MCF 10A (cell line): ENCODE measurements around the gene RAB13. TPM values are rescaled to one million over a fixed set of nuclear protein-coding genes. Genes with fewer than 3 reads are reported as not detected.

Experiments
- BruUV-seq: library from RNA; stranded (reverse); fragments of 400-500 nt; replicated peaks from 2 replicates; lab custom pipeline; 2021; lab: Mats Ljungman, UMichigan
- CTCF ChIA-PET: fragments of 300-600 bp; sonication (Branson Sonifier 250); formaldehyde crosslinking; extraction: SDS; loops from one replicate; lab custom pipeline; 2021; ENCODE audit warnings: antibody characterized with exemption, inconsistent platforms; lab: Yijun Ruan, JAX
- POLR2A ChIA-PET: fragments of 300-600, 350-650 bp; sonication (Branson Sonifier 250); formaldehyde crosslinking; extraction: SDS; loops from one replicate; lab custom pipeline; 2020; ENCODE audit warnings: antibody characterized with exemption, inconsistent platforms; lab: Yijun Ruan, JAX
- DNase-seq: peaks from one replicate; pipeline ENCODE4 v3.0.0-alpha.2; 2018; ENCODE audit not compliant: unreplicated experiment
- H3K27ac Mint-ChIP-seq: one replicate; pipeline ENCODE4 v1.8.0; 2022; ENCODE audit warnings: mild to moderate bottlenecking, low read depth, mixed read lengths; ENCODE audit not compliant: unreplicated experiment
- H3K27me3 Mint-ChIP-seq: one replicate; pipeline ENCODE4 v1.8.0; 2022; ENCODE audit warnings: mixed read lengths; ENCODE audit not compliant: insufficient read depth, unreplicated experiment
- H3K36me3 Mint-ChIP-seq: one replicate; pipeline ENCODE4 v1.8.0; 2022; ENCODE audit warnings: mild to moderate bottlenecking, moderate library complexity, mixed read lengths; ENCODE audit not compliant: insufficient read depth, unreplicated experiment
- H3K4me1 Mint-ChIP-seq: one replicate; pipeline ENCODE4 v1.8.0; 2022; ENCODE audit warnings: mixed read lengths; ENCODE audit not compliant: insufficient read depth, unreplicated experiment
- H3K4me3 Mint-ChIP-seq: one replicate; pipeline ENCODE4 v1.8.0; 2022; ENCODE audit warnings: mild to moderate bottlenecking, moderate library complexity, mixed read lengths; ENCODE audit not compliant: unreplicated experiment
- H3K9me3 Mint-ChIP-seq: one replicate; pipeline ENCODE4 v1.8.0; 2022; ENCODE audit warnings: mixed read lengths; ENCODE audit not compliant: unreplicated experiment
- intact Hi-C: fragments of 100-400 bp; cut with micrococcal nuclease; formaldehyde crosslinking; loops from 2 replicates; pipeline ENCODE4 v1.14.1; 2022
- total RNA-seq: library from RNA; stranded (reverse); gene quantifications from 2 replicates; pipeline ENCODE4 v1.2.3, GENCODE V29; 2022
- TF ChIP-seq, protein P1 (sequence below): fragments of 200-600 bp; IDR thresholded peaks from one replicate; pipeline ENCODE4 v1.8.0; 2022; ENCODE audit warnings: antibody characterized with exemption, mild to moderate bottlenecking; ENCODE audit not compliant: unreplicated experiment

Gene RAB13
- total RNA-seq, 1 experiment from 2014 or later, result 71.6 TPM

DNA sequence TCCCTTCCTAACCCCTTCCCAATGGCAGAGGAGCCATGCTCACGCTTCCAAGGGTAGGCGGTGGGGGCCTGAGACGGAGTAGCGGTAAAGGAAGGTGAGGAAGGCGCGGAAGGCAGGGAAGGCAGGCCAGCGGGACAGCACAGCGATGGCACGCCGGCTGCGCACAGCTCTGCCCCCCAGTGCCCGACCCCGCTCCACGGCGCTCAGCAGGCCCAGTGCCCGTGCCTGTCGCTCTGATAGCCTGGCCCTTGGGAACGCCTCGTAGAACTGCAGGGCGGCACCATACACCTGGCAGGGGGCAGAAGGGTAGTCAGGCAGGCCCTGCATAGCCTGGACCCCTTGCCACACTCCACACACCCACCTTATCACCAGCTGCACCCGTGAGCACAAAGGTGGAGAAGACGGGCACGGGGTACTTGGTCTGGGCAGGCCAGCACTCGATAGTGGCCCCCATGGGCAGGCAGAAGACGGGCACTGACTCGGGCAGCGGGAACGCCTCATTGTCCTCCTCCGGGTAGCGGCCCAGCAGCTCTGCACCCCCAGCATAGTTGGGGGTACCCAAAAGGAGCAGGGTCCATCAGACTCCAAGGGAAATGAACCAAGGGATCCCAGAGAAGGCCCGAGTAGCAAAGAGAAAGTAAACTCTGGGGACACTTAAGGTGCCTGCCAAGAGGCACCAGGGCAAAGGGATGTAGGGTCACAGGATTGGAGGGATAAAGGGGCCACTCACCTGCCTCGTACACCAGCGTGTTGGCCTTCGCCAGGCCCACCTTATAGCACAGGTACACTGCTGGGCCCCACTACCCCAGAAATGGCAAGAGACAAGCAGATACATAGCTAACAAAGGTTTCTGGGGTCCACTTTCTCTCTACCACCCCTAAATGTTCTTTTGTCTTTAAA lies 44.1 kb downstream of the RAB13 start:
- BruUV-seq, result no TSS peak
- Mint-ChIP-seq H3K9me3 (no peaks in the 10 kb centered on the region), H3K4me1 (peaks cover 20% of the 10 kb centered on the region), H3K27ac (no peak overlapping the region), H3K4me3 (no peak overlapping the region), H3K36me3 (peaks cover 48% of the 10 kb centered on the region), H3K27me3 (no peaks in the 10 kb centered on the region)
- TF ChIP-seq, protein P1, sequence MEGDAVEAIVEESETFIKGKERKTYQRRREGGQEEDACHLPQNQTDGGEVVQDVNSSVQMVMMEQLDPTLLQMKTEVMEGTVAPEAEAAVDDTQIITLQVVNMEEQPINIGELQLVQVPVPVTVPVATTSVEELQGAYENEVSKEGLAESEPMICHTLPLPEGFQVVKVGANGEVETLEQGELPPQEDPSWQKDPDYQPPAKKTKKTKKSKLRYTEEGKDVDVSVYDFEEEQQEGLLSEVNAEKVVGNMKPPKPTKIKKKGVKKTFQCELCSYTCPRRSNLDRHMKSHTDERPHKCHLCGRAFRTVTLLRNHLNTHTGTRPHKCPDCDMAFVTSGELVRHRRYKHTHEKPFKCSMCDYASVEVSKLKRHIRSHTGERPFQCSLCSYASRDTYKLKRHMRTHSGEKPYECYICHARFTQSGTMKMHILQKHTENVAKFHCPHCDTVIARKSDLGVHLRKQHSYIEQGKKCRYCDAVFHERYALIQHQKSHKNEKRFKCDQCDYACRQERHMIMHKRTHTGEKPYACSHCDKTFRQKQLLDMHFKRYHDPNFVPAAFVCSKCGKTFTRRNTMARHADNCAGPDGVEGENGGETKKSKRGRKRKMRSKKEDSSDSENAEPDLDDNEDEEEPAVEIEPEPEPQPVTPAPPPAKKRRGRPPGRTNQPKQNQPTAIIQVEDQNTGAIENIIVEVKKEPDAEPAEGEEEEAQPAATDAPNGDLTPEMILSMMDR, result no peak
- intact Hi-C loops, result no loop called here
- DNase-seq, result no peak
- ChIA-PET CTCF (no interaction called here), POLR2A (no interaction called here)

DNA sequence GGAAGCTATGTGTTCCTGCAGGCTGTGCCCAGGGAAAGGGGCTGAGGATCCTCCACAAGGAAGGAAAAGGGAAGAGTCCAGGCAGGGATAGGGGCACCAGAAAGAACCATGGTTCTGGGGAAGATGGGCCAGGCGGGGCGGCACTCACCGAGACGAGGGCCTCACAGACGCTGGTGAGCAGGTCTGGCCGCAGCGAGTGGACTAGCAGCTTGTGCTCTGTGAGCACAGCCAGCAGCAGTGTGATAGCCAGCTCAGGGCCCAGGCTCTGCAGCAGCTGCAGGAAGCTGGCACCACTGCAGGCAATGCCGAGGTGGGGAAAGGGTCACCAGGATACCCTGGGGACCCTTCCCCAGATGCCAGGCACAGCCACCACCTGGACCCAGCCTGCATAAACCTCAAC lies 45.4 kb downstream of the RAB13 start:
- intact Hi-C loops, result no loop called here
- no peaks in the 10 kb centered on the region for H3K27me3 Mint-ChIP-seq
- BruUV-seq, result no TSS peak
- ChIA-PET POLR2A (interaction anchor here (0.7 to 2.8 kb wide), 6 partner anchors 12 to 157 kb away, joined by 3 to 9 read pairs (median 6); partner anchors contain the start of genes GATAD2B and SLC39A1), CTCF (interaction anchor here (1.3 to 1.8 kb wide), 2 partner anchors 120 to 144 kb away, joined by 3 to 11 read pairs; no protein-coding TSS in a partner anchor)
- H3K4me3 Mint-ChIP-seq, result no peak overlapping the region
- TF ChIP-seq, protein P1, result no peak
- H3K27ac Mint-ChIP-seq, result no peak overlapping the region
- no peak for DNase-seq
- H3K4me1 Mint-ChIP-seq, result peaks cover 15% of the 10 kb centered on the region
- peaks cover 52% of the 10 kb centered on the region for H3K36me3 Mint-ChIP-seq
- no peaks in the 10 kb centered on the region for H3K9me3 Mint-ChIP-seq

DNA sequence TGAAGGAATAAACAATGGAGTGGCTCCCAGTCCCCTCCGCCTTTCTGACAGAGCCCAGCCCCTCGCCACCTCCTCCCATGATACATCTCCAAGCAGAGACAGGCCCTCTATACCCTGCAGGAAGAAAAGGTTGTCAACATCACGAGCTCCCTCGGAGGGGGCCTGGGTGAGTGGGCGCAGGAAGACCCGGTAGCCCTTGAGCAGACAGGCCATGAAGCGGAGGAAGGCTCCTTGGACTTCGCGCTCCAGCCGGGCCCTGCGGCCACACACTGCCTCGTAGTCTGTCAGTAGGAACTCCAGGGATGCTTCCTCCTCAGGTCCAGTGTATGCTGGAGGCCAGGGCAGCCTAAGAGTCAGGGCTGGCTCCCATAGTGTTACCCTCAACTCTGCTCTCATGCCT lies 46.7 kb downstream of the RAB13 start:
- H3K36me3 Mint-ChIP-seq, result peaks cover 65% of the 10 kb centered on the region
- peaks cover 3% of the 10 kb centered on the region for H3K4me1 Mint-ChIP-seq
- ChIA-PET CTCF (interaction anchor here (0.6 to 1.8 kb wide), 3 partner anchors 48 to 325 kb away, joined by 3 to 11 read pairs (median 4); no protein-coding TSS in a partner anchor), POLR2A (interaction anchor here (1.3 to 2.8 kb wide), 6 partner anchors 11 to 156 kb away, joined by 3 to 9 read pairs (median 6); partner anchors contain the start of genes GATAD2B, RPS27 and SLC39A1)
- BruUV-seq, result no TSS peak
- TF ChIP-seq, protein P1, result no peak
- H3K9me3 Mint-ChIP-seq, result no peaks in the 10 kb centered on the region
- DNase-seq, result no peak
- H3K27ac Mint-ChIP-seq, result no peak overlapping the region
- no peak overlapping the region for H3K4me3 Mint-ChIP-seq
- no peaks in the 10 kb centered on the region for H3K27me3 Mint-ChIP-seq
- intact Hi-C loops, result no loop called here

DNA sequence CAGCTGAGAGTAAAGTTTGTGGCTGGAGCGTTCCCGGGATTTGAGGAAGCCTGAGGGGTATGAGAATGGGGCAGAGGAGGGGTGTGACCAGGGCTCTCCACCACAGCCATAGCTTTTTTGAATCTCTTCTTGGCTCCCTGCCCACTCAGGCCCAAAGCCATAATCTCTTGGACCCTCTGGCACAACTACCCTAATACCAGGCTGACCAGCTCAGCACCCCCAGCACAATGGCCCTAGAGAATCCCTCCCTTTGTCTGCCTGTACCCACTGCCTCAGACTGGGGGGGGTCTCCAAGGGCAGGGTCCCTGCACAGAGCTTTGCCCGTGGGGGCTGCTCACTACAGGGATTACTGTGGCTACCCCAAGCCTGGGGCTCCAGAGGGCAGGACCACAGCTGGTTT lies 47.1 kb downstream of the RAB13 start:
- Mint-ChIP-seq H3K4me1 (no peaks in the 10 kb centered on the region), H3K27ac (no peak overlapping the region), H3K9me3 (no peaks in the 10 kb centered on the region), H3K4me3 (no peak overlapping the region), H3K27me3 (no peaks in the 10 kb centered on the region), H3K36me3 (peaks cover 68% of the 10 kb centered on the region)
- intact Hi-C loops, result no loop called here
- ChIA-PET CTCF (interaction anchor here (0.6 to 1.8 kb wide), 3 partner anchors 48 to 325 kb away, joined by 3 to 11 read pairs (median 4); no protein-coding TSS in a partner anchor), POLR2A (interaction anchor here (1.3 to 2.8 kb wide), 4 partner anchors 10 to 155 kb away, joined by 3 to 9 read pairs (median 8); partner anchors contain the start of gene RPS27)
- no TSS peak for BruUV-seq
- TF ChIP-seq, protein P1, result no peak
- no peak for DNase-seq
